ENCODE measurements around the gene DYNC2LI1.

GRCh38 chr2:43773876-43774613 lies at the start of gene DYNC2LI1:
- TF ChIP-seq, protein P1, sequence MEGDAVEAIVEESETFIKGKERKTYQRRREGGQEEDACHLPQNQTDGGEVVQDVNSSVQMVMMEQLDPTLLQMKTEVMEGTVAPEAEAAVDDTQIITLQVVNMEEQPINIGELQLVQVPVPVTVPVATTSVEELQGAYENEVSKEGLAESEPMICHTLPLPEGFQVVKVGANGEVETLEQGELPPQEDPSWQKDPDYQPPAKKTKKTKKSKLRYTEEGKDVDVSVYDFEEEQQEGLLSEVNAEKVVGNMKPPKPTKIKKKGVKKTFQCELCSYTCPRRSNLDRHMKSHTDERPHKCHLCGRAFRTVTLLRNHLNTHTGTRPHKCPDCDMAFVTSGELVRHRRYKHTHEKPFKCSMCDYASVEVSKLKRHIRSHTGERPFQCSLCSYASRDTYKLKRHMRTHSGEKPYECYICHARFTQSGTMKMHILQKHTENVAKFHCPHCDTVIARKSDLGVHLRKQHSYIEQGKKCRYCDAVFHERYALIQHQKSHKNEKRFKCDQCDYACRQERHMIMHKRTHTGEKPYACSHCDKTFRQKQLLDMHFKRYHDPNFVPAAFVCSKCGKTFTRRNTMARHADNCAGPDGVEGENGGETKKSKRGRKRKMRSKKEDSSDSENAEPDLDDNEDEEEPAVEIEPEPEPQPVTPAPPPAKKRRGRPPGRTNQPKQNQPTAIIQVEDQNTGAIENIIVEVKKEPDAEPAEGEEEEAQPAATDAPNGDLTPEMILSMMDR (IDR thresholded peaks at IDR 0.05) = no peak
- peak in 1 of 4 donors; percentile 50 for TF ChIP-seq POLR2A (IDR thresholded peaks at IDR 0.05)
